Aorta (tissue), 5 donors: ENCODE measurements around the gene EHD2. TPM values are rescaled to one million over a fixed set of nuclear protein-coding genes. Genes with fewer than 3 reads are reported as not detected.

ENCODE experiments used
- ATAC-seq: fragments of 200-7000 bp; cut with Tn5 transposase; one replicate; pipeline ENCODE4 v1.9.1; 2022; ENCODE audit warnings: moderate library complexity; ENCODE audit not compliant: low FRiP score
- DNase-seq, 2 donors: peaks; one replicate each; pipeline ENCODE4 v3.0.0-alpha.2; 2020
- H3K27ac ChIP-seq, 2 donors: one replicate each; pipeline ENCODE4 v1.5.1; 2013; ENCODE audit warnings: low read length in 2 of 2, mild to moderate bottlenecking in 2 of 2, moderate library complexity in 2 of 2, control low read depth in 1 of 2, inconsistent platforms in 1 of 2, low read depth in 1 of 2
- H3K27me3 ChIP-seq, 2 donors: one replicate each; pipeline ENCODE4 v1.6.1; 2013; ENCODE audit warnings: control low read depth in 1 of 2, low read length in 1 of 2, mild to moderate bottlenecking in 1 of 2, moderate library complexity in 1 of 2; ENCODE audit not compliant: insufficient read depth in 2 of 2, control insufficient read depth in 1 of 2
- H3K36me3 ChIP-seq, 2 donors: one replicate each; pipeline ENCODE4 v1.6.1; 2013; ENCODE audit warnings: control low read depth in 1 of 2, low read length in 1 of 2, mild to moderate bottlenecking in 1 of 2; ENCODE audit not compliant: insufficient read depth in 2 of 2, control insufficient read depth in 1 of 2
- H3K4me1 ChIP-seq, 2 donors: one replicate each; pipeline ENCODE4 v1.6.1; 2013; ENCODE audit warnings: low read length in 2 of 2, control low read depth in 1 of 2, mild to moderate bottlenecking in 1 of 2, moderate library complexity in 1 of 2; ENCODE audit not compliant: insufficient read depth in 2 of 2, control insufficient read depth in 1 of 2
- H3K4me3 ChIP-seq, 2 donors: one replicate each; pipeline ENCODE4 v1.5.1; 2013; ENCODE audit warnings: low read length in 2 of 2, control low read depth in 1 of 2, mild to moderate bottlenecking in 1 of 2
- H3K9me3 ChIP-seq: one replicate; pipeline ENCODE4 v1.6.1; 2013; ENCODE audit warnings: mild to moderate bottlenecking, low read length; ENCODE audit not compliant: control insufficient read depth
- WGBS, 2 donors: extraction: QIAGEN DNeasy Blood & Tissue Kit; methylation state at CpG; one replicate each; pipeline ENCODE4 v1.1.7; 2013; 5-methylcytosine and 5-hydroxymethylcytosine counted together
- intact Hi-C, 2 donors: fragments of 100-400 bp; cut with DNase I; formaldehyde crosslinking; loops; one replicate each; pipeline versions ENCODE4 v1.14.2 to v1.15.0; 2022
- polyA plus RNA-seq, 2 donors: library from polyadenylated mRNA; stranded (reverse); fragments of 200-250 nt; gene quantifications; one replicate each; pipeline ENCODE4 v1.2.3, GENCODE V29; 2013
- total RNA-seq, 2 donors: library from RNA; stranded (reverse); fragmentation: NEBNext Ultra II Directional; extraction: Animal tissue kit (Norgen Biotek cat#: 25700); gene quantifications; one replicate each; pipeline ENCODE4 v1.2.1, GENCODE V29; 2021
- donor health status: healthy with polysubstance abuse.
- donor health status: Bipolar disorder and iron deficiency.
- donor health status: DM: no; HTN: no; CAD: no.
- donor health status: DM: no; HTN: no; CAD: no.
- donor health status: DM: yes; HTN: yes; CAD: no.

The EHD2 gene
- total and polyA plus RNA-seq, 4 donors: 38.4 to 189 (median 145) TPM

- Histone ChIP-seq H3K4me1 (no peaks in the 10 kb centered on the region), H3K36me3 (peaks cover 2 to 7% of the 10 kb centered on the region in 2 donors), H3K27me3 (no peaks in the 10 kb centered on the region), H3K4me3 (no peak overlapping the region), H3K9me3 (no peaks in the 10 kb centered on the region), H3K27ac (no peak overlapping the region)
- DNase-seq (no peak), ATAC-seq (no peak)
- intact Hi-C loops: no loop called here
- WGBS, 2 donors: 94% methylated on average over 83 to 91 of the region's 91 CpGs
These were observed 11.3 kb upstream of the EHD2 start for GRCh38 chr19:47701717-47702552.

GRCh38 chr19:47702671-47703070, 10.6 kb upstream of the EHD2 start:
- intact Hi-C loops: no loop called here

GRCh38 chr19:47703301-47703700, 9.9 kb upstream of the EHD2 start:
- Histone ChIP-seq H3K9me3 (no peaks in the 10 kb centered on the region), H3K27me3 (no peaks in the 10 kb centered on the region), H3K27ac (no peak overlapping the region), H3K4me3 (no peak overlapping the region), H3K4me1 (no peaks in the 10 kb centered on the region), H3K36me3 (peaks cover 2 to 7% of the 10 kb centered on the region in 2 donors)
- WGBS, 2 donors: 88 to 91% methylated on average over 5 of the region's 5 CpGs
- no peak for ATAC-seq
- no peak for DNase-seq
- intact Hi-C loops: no loop called here

More at GRCh38 chr19:47702671-47703070, 10.6 kb upstream of the EHD2 start:
- no peak overlapping the region for H3K4me3 ChIP-seq
- no peaks in the 10 kb centered on the region for H3K27me3 ChIP-seq
- H3K9me3 ChIP-seq: no peaks in the 10 kb centered on the region
- DNase-seq (no peak), ATAC-seq (no peak)
- no peak overlapping the region for H3K27ac ChIP-seq
- WGBS, 2 donors: 81 to 83% methylated on average over 18 of the region's 18 CpGs
- no peaks in the 10 kb centered on the region for H3K4me1 ChIP-seq
- peaks cover 2 to 7% of the 10 kb centered on the region in 2 donors for H3K36me3 ChIP-seq

GRCh38 chr19:47704024-47704423, 9.2 kb upstream of the EHD2 start:
- H3K27me3 ChIP-seq: no peaks in the 10 kb centered on the region
- intact Hi-C loops: loop anchor here in 1 of 2 donors (2.0 kb wide), 1 partner anchor 269 kb away; no protein-coding TSS in a partner anchor
- WGBS, 2 donors: 84 to 87% methylated on average over 11 of the region's 11 CpGs
- H3K4me3 ChIP-seq: no peak overlapping the region
- no peak overlapping the region for H3K27ac ChIP-seq
- no peak for ATAC-seq
- no peaks in the 10 kb centered on the region for H3K4me1 ChIP-seq
- H3K36me3 ChIP-seq: peaks cover 2 to 3% of the 10 kb centered on the region in 2 donors
- H3K9me3 ChIP-seq: no peaks in the 10 kb centered on the region
- no peak for DNase-seq

- Histone ChIP-seq H3K36me3 (peaks cover 2 to 3% of the 10 kb centered on the region in 2 donors), H3K9me3 (no peaks in the 10 kb centered on the region), H3K27ac (no peak overlapping the region), H3K27me3 (no peaks in the 10 kb centered on the region), H3K4me1 (no peaks in the 10 kb centered on the region), H3K4me3 (no peak overlapping the region)
- DNase-seq: no peak
- intact Hi-C loops: loop anchor here in 1 of 2 donors (2.0 kb wide), 1 partner anchor 270 kb away; no protein-coding TSS in a partner anchor
- WGBS, 2 donors: 94 to 96% methylated on average over 3 of the region's 3 CpGs
- ATAC-seq: no peak
These were observed 8.6 kb upstream of the EHD2 start for GRCh38 chr19:47704656-47705055.

- Histone ChIP-seq H3K27ac (no peak overlapping the region), H3K4me3 (no peak overlapping the region), H3K9me3 (no peaks in the 10 kb centered on the region), H3K27me3 (no peaks in the 10 kb centered on the region), H3K36me3 (no peaks in the 10 kb centered on the region), H3K4me1 (no peaks in the 10 kb centered on the region)
- 22% methylated on average over 22 of the region's 22 CpGs for WGBS, 2 donors
- ATAC-seq: peak; percentile 85
- peak; percentile 73 to 90 for DNase-seq
- intact Hi-C loops: no loop called here
These were observed 5.9 kb upstream of the EHD2 start for GRCh38 chr19:47707135-47707925.

- Histone ChIP-seq H3K36me3 (no peaks in the 10 kb centered on the region), H3K4me1 (no peaks in the 10 kb centered on the region), H3K9me3 (no peaks in the 10 kb centered on the region), H3K27ac (no peak overlapping the region), H3K27me3 (no peaks in the 10 kb centered on the region), H3K4me3 (no peak overlapping the region)
- ATAC-seq: no peak
- no peak for DNase-seq
- intact Hi-C loops: loop anchor here (2.0 to 10.0 kb wide), 3 partner anchors 33 to 77 kb away; partner anchors contain the start of gene NOP53 (in 1 of the 2)
- 75 to 78% methylated on average over 8 of the region's 8 CpGs for WGBS, 2 donors
These were observed 1.5 kb upstream of the EHD2 start for GRCh38 chr19:47711652-47712242.

- Histone ChIP-seq H3K4me3 (peak overlapping the region; percentile 81 to 84), H3K27me3 (no peaks in the 10 kb centered on the region), H3K9me3 (no peaks in the 10 kb centered on the region), H3K36me3 (no peaks in the 10 kb centered on the region), H3K4me1 (no peaks in the 10 kb centered on the region), H3K27ac (peak overlapping the region in 1 of 2 donors; percentile 33)
- WGBS, 2 donors: 82 to 84% methylated on average over 4 of the region's 4 CpGs
- intact Hi-C loops: loop anchor here in 1 of 2 donors (10.0 kb wide), 1 partner anchor 70 kb away; no protein-coding TSS in a partner anchor
- ATAC-seq (no peak), DNase-seq (no peak)
These were observed 1.1 kb downstream of the EHD2 start for GRCh38 chr19:47714339-47714738.
